Measurements from ENCODE around the gene PVRIG. TPM values are rescaled to one million over a fixed set of nuclear protein-coding genes. Genes with fewer than 3 reads are reported as not detected.

Gene PVRIG
- total and polyA plus RNA-seq, 2 donors (not counting 1 experiment from before 2014, with no cell fraction given): 16.2 to 51.2 TPM

DNA sequence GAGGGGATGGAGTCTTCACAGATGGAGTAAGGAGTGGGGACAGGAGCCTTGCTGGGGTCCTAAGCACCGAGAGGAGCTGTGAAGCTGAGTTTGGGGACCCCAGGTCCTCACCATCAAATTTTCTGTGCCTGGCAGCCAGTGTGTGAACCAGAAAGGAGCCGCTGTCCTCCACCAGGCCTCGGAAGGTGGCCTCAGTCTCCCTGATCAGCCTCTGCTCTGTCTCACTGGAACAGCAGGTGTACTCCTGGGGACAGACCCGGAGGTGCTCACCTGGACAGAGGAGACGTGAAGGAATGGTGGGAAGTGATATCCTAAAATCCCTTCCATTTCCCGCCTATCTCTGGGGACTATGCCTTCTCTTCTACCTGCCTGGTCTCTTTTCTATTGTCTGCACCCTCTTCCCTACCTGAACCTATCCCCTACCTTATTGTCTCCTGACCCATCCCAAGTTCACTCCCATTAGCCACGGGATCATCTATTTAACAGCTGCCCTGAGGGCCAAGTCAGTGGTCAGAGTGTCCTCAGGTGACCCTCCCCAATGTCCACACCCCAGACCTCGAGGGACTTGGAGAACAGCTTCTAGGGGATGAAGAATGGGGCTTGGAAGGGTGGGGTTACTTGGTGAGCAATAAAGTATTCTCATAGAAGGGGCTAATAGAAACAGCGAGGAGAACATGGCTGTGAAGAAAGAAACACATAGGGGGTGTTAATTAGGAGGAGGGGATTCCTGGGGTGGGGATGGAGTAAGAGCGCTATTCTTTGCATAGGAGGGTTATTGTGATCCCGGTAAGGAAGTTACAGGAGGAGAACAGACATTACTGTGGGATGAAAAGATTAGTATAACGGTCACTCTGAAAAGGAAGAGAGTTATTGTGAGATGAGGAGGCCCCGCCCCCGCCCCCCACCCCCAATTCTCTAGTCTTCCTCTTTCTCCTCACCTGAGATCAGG lies 43.4 kb upstream of the PVRIG start:
- ChIA-PET CTCF (interaction anchor here (0.6 to 2.2 kb wide), 6 partner anchors 13 to 1125 kb away, joined by 4 to 11 read pairs (median 5); no protein-coding TSS in a partner anchor), POLR2A (interaction anchor here (0.6 to 1.4 kb wide), 10 partner anchors 10 to 410 kb away, joined by 3 to 7 read pairs (median 4); partner anchors contain the start of genes FBXO24, LAMTOR4, MEPCE and ZCWPW1)
- Mint-ChIP-seq H3K27me3 (peaks cover 3% of the 10 kb centered on the region), H3K9me3 (ENCODE audit: insufficient read depth) (no peaks in the 10 kb centered on the region), H3K4me1 (peaks cover 29% of the 10 kb centered on the region), H3K27ac (peak overlapping the region; percentile 27), H3K4me3 (peak overlapping the region; percentile 73)
- no peaks in the 10 kb centered on the region for H4K20me1 ChIP-seq (ENCODE audit: control insufficient read depth, insufficient read depth, low read length, poor library complexity, severe bottlenecking)
- H3K79me2 ChIP-seq (ENCODE audit: control insufficient read depth, insufficient read depth, low read length): no peaks in the 10 kb centered on the region
- ATAC-seq (ENCODE audit: low read depth) (no peak), DNase-seq (peak; percentile 24)
- H3K9me3 ChIP-seq (ENCODE audit: control extremely low read depth in 1 of 3, control insufficient read depth in 2 of 3, insufficient read depth in 1 of 3, low read length in 2 of 3): peaks cover 0 to 20% (median 6%) of the 10 kb centered on the region in 3 donors
- TF ChIP-seq, protein P1, sequence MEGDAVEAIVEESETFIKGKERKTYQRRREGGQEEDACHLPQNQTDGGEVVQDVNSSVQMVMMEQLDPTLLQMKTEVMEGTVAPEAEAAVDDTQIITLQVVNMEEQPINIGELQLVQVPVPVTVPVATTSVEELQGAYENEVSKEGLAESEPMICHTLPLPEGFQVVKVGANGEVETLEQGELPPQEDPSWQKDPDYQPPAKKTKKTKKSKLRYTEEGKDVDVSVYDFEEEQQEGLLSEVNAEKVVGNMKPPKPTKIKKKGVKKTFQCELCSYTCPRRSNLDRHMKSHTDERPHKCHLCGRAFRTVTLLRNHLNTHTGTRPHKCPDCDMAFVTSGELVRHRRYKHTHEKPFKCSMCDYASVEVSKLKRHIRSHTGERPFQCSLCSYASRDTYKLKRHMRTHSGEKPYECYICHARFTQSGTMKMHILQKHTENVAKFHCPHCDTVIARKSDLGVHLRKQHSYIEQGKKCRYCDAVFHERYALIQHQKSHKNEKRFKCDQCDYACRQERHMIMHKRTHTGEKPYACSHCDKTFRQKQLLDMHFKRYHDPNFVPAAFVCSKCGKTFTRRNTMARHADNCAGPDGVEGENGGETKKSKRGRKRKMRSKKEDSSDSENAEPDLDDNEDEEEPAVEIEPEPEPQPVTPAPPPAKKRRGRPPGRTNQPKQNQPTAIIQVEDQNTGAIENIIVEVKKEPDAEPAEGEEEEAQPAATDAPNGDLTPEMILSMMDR (IDR thresholded peaks at IDR 0.05): no peak
- no peak for TF ChIP-seq EZH2 (IDR thresholded peaks at IDR 0.05; ENCODE audit: borderline replicate concordance, insufficient read depth, low read depth, low read length, poor library complexity, severe bottlenecking)
- WGBS (ENCODE audit: insufficient coverage): 76% methylated on average over 7 of the region's 14 CpGs
- H3K4me1 ChIP-seq (ENCODE audit: control insufficient read depth in 2 of 2, insufficient read depth in 2 of 2, low read length in 2 of 2): peaks cover 16 to 27% of the 10 kb centered on the region in 2 donors
- H2AFZ ChIP-seq (ENCODE audit: insufficient read depth, low read depth, low read length, poor library complexity, severe bottlenecking): peak overlapping the region; percentile 90
- peak overlapping the region; percentile 76 for H3K9ac ChIP-seq (ENCODE audit: low read length)
- H3K27ac ChIP-seq (ENCODE audit: low read length in 2 of 2): no peak overlapping the region
- H3K4me3 ChIP-seq (ENCODE audit: control extremely low read depth in 1 of 5, extremely low read depth in 1 of 5, insufficient read depth in 1 of 5, low read depth in 2 of 5, low read length in 4 of 5): peak overlapping the region in 4 of 5 experiments; percentile 64 to 78 (median 72)
- no peaks in the 10 kb centered on the region for H3K36me3 ChIP-seq (replicated peaks in 1 of 2; ENCODE audit: control extremely low read depth in 1 of 2, control insufficient read depth in 1 of 2, extremely low read depth in 1 of 2, insufficient read depth in 2 of 2, low read length in 1 of 2)
- peaks cover 0 to 6% (median 3%) of the 10 kb centered on the region in 4 experiments for H3K27me3 ChIP-seq (replicated peaks in 1 of 4; ENCODE audit: control extremely low read depth in 1 of 4, control insufficient read depth in 3 of 4, insufficient read depth in 4 of 4, low read length in 3 of 4)
- H3K4me2 ChIP-seq (replicated peaks; ENCODE audit: low read depth, low read length, poor library complexity, severe bottlenecking): peak overlapping the region; percentile 99
- intact Hi-C loops (cut with micrococcal nuclease): loop anchor here (1.0 to 5.0 kb wide), 6 partner anchors 16 to 95 kb away; partner anchors contain the start of genes LAMTOR4, TRAPPC14 and ZNF3
